A204.1 (cell line): ENCODE data around the gene DAB1.
"Not testable (repeated sequence)": the region's sequence is repeated elsewhere in the genome, so short reads cannot be mapped to it uniquely, and the experiment has no call there.

ENCODE experiments used
- FAIRE-seq: peaks from 2 replicates; lab custom pipeline; 2012; peaks lifted over from hg19 to GRCh38; lab: Jason Lieb, UNC

The DAB1 gene

GRCh38 chr1:57360846-57361407 lies 62.9 kb downstream of the DAB1 start:
- no peak for FAIRE-seq

- FAIRE-seq: no peak
These were observed 66.4 kb downstream of the DAB1 start for GRCh38 chr1:57357462-57357861.

GRCh38 chr1:57353654-57354053 lies 70.2 kb downstream of the DAB1 start:
- no peak for FAIRE-seq

- no peak for FAIRE-seq
These were observed 73.2 kb downstream of the DAB1 start for GRCh38 chr1:57350610-57351009.

GRCh38 chr1:57348921-57349320 lies 74.9 kb downstream of the DAB1 start:
- FAIRE-seq: no peak

GRCh38 chr1:57345916-57346315 lies 77.9 kb downstream of the DAB1 start:
- FAIRE-seq: no peak

- FAIRE-seq: no peak
These were observed 79.6 kb downstream of the DAB1 start for GRCh38 chr1:57344265-57344664.

GRCh38 chr1:57343298-57343915 lies 80.5 kb downstream of the DAB1 start:
- FAIRE-seq: not testable (repeated sequence)

GRCh38 chr1:57341721-57342120 lies 82.1 kb downstream of the DAB1 start:
- no peak for FAIRE-seq

- FAIRE-seq: no peak
These were observed 83.4 kb downstream of the DAB1 start for GRCh38 chr1:57340334-57341070.

GRCh38 chr1:57337623-57338022 lies 86.2 kb downstream of the DAB1 start:
- no peak for FAIRE-seq

GRCh38 chr1:57336793-57337192 lies 87.1 kb downstream of the DAB1 start:
- FAIRE-seq: no peak

- FAIRE-seq: no peak
These were observed 92.2 kb downstream of the DAB1 start for GRCh38 chr1:57331620-57332019.

- no peak for FAIRE-seq
These were observed 93.9 kb downstream of the DAB1 start for GRCh38 chr1:57329937-57330336.

GRCh38 chr1:57329001-57329527 lies 94.8 kb downstream of the DAB1 start:
- FAIRE-seq: no peak

- no peak for FAIRE-seq
These were observed 95.9 kb downstream of the DAB1 start for GRCh38 chr1:57327946-57328345.

GRCh38 chr1:57327336-57327735 lies 96.5 kb downstream of the DAB1 start:
- no peak for FAIRE-seq

GRCh38 chr1:57325536-57325935 lies 98.3 kb downstream of the DAB1 start:
- FAIRE-seq: no peak

- FAIRE-seq: no peak
These were observed 98.7 kb downstream of the DAB1 start for GRCh38 chr1:57325117-57325516.

- no peak for FAIRE-seq
These were observed 99.5 kb downstream of the DAB1 start for GRCh38 chr1:57324388-57324787.

GRCh38 chr1:57321776-57322175 lies 102.1 kb downstream of the DAB1 start:
- no peak for FAIRE-seq

- no peak for FAIRE-seq
These were observed 104.1 kb downstream of the DAB1 start for GRCh38 chr1:57319791-57320190.

GRCh38 chr1:57319165-57319564 lies 104.7 kb downstream of the DAB1 start:
- FAIRE-seq: no peak

GRCh38 chr1:57316861-57317260 lies 107.0 kb downstream of the DAB1 start:
- FAIRE-seq: no peak
